HG03045 (cell line): Measurements from ENCODE around the gene GLS2.
"Not testable (repeated sequence)": the region's sequence is repeated elsewhere in the genome, so short reads cannot be mapped to it uniquely, and the experiment has no call there.

Experiments
- ATAC-seq: cut with Tn5 transposase; IDR thresholded peaks from one replicate; pipeline ENCODE4 v1.9.1; 2021; ENCODE audit warnings: mild to moderate bottlenecking, moderate library complexity; ENCODE audit not compliant: unreplicated experiment

The GLS2 gene

GRCh38 chr12:56448860-56449621 lies 38.9 kb downstream of the GLS2 start, which contains the start of gene TIMELESS:
TIMELESS (minus strand) TSS chr12:56449426; CDS start chr12:56434170, 15,256 bp downstream.
- peak; percentile 96 for ATAC-seq

DNA sequence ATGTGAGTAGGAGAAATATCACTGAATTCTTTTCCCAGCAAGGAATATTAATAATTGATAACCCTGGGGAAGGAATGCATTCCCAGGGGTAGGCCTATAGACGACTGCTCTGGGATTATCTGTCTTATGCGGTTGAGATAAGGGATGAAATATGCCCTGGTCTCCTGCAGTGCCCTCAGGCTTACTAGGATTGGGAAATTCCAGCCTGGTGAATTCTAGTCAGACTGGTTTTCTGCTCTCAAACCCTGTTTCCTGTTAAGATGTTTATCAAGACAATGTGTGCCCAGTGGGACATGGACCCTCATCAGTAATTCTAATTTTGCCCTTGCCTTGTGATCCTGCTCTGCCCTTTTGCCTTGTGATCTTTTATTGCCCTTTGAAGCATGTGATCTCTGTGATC lies 44.8 kb downstream of the GLS2 start:
- ATAC-seq, result not testable (repeated sequence)

GRCh38 chr12:56437430-56438176 lies 50.4 kb downstream of the GLS2 start:
- no peak for ATAC-seq

DNA sequence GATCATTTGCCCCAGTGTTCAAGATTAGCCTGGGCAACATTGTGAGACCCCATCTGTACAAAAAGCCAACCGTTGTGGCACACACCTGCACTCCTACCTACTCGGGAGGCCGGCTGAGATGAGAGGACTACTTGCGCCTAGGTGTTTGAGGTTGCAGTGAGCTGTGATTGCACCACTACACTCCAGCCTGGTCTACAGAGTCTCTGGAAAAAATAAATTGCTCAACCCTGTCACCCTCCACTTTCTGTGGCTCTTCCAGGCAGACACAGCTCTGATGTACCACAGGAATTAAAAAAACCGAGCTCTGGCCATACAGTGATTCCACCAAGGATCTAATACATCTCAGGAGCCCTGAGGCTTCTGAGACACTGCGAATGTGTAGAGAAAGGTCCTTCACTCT lies 53.1 kb downstream of the GLS2 start:
- ATAC-seq, result no peak

DNA sequence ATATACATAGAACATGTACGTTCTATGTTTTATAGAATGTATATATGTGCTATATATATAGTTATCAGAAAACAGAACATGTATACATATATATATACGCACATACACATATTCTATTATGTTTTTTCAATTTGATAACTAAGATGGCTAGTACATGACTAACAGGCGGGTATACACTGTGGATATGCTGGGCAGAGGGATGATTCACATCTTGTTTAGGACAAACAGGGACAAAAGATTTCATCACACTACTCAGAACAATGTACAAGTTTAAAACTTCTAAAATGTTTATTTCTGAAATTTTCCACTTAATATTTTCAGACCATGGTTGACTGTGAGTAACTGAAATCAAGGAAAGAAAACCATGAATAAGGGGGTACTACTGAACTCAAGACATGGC lies 56.1 kb downstream of the GLS2 start:
- no peak for ATAC-seq

DNA sequence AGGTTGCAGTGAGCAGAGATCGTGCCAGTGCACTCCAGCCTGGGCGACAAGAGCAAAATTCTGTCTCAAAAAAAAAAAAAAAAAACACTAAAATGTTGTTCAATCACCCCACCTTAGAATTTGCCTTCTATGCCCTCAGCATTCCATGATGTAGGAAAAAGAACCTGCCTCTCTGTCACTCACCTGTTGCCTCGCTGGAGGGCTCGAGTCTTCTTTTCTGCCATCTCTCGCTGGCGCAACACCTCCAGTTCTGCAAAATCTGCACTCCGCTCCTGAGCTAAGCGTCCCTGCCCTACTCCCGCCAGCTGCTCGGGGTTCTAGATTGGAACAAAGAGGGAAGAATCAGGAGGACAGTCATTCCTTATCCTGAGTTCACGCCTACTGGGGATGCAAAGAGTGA lies 56.7 kb downstream of the GLS2 start:
- ATAC-seq, result no peak

GRCh38 chr12:56425940-56426438 lies 62.0 kb downstream of the GLS2 start:
- ATAC-seq, result no peak

GRCh38 chr12:56425193-56425592 lies 62.8 kb downstream of the GLS2 start:
- ATAC-seq, result no peak
